Measurements from ENCODE around the gene CDH4.
"Not testable (repeated sequence)": the region's sequence is repeated elsewhere in the genome, so short reads cannot be mapped to it uniquely, and the experiment has no call there.

Gene CDH4

GRCh38 chr20:61965606-61966491, 713.8 kb downstream of the CDH4 start:
- no peak for DNase-seq

DNA sequence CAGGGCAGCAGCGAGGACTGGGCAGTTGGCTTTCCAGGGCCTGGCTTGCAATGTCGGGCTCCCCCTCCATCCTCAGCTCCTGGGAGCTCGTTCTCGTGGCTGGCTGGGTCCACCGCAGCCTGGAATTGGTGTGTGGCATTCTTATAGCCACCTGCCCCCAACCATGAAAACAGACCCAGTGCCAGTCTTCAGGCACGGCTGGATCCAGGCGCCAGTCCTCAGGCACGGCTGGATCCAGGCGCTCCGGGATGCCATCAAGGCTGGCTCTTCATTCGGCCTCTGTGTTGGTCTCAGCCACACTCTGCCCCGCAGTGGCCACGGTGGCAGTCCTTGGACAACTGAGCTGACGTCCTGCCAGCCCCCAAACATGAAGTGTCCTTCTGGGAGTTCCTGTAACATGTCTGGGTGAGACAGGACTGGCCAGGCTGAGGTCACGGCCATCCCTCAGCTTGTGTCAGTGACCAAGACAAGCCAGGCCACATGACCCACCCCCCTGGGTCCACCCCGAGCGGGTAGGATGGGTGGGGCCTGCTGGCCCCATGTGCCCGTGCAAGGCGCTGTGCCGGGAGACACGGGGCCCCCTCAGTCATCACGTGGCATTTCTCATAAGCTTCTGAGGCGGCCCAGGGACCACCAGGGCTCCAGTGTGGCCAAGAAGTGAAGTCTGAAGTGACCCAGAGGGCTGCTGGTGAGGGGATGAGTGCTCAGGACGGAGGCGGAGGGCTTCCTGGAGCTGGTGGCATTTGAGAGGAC, 714.6 kb downstream of the CDH4 start:
- no peak for DNase-seq

GRCh38 chr20:61967300-61967699, 715.2 kb downstream of the CDH4 start:
- DNase-seq = no peak

GRCh38 chr20:61968036-61968810, 716.2 kb downstream of the CDH4 start:
- DNase-seq = no peak

- DNase-seq = no peak
These were observed 716.9 kb downstream of the CDH4 start for GRCh38 chr20:61968932-61969331.

DNA sequence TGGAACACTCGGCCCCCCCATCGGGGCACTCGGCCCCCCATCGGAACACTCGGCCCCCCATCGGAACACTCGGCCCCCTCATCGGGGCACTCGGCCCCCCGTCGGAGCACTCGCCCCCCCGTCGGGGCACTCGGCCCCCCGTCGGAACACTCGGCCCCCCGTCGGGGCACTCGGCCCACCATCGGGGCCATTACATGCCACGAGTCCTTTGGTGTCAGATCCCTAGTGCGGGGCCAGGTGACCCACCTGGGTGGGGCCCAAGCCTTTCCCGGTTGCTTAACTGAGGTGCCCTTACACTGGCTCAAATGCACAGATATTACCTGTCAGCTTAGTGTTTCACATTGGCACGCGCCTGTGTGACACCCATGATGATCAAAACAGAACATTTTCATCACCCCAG, 717.7 kb downstream of the CDH4 start:
- DNase-seq = no peak

DNA sequence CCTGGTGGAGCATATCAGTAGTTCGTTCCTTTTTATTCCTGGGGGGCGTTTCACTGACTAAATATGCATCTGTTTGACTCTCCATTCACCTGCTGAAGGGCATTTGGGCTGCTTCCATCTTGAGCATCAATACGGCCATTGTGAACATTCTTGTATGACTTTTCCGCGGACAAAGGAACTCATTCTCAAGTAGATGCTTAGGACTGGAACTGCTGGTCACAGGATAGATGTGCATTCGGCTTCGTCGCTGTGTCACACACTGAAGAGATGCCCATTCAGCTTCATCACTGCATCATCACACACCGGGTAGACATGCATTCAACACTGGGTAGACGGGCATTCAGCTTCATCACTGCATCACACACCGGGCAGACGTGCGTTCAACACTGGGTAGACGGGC, 718.3 kb downstream of the CDH4 start:
- no peak for DNase-seq

DNA sequence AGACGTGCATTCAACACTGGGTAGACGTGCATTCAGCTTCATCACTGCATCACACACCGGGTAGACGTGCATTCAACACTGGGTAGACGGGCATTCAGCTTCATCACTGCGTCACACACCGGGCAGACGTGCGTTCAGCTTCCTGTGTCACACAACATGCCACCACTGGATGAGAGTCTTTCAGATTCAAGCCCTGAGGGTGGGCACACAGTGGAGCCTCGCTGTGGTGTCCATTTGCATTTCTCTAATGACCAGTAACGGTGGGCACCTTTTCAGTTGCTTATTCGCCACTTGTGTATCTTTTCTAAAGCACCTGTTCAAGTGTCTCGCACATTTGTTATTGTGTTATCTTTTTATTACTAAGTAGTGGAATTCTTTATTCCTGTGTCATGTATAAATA, 719.5 kb downstream of the CDH4 start:
- DNase-seq = not testable (repeated sequence)

DNA sequence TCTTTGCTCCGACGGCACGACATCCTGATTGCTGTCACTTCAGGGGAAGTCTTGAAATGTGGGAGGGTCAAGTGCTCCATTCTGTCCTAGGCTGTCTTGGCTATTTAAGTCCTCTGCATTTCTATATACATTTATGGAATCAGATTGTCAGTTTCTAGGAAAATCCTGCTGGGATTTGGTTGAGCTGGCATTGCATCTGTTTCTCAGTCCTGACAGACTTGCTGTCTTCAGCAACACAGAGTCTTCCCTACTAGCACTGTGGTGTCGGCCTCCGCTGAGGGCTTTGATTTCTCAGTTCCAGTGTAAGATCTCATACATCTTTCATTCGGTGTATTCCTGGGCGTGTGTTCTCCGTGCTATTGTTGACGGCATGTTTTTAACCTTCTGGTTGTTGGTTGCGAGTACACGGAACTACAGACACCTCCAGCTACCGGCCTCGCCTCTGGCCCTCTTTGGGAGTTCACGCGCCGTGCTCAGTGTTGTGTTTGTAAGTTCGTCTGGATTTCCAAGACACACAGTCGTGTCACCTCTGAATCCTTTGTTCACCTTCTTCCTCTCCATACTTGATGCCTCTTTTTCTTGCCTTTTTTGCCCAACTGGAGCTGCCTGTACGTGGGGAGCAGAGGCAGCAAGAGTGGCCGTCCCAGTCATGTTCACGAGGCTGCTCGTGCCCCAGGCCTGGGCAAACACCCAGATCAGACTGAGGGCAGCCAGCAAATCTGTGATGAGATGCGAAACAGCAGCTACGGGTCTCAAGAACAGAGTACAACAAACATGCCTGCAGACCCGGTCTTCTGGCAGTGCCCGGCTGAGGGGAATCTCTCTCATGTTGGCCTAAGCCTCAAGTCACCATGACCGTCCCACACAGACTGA, 720.8 kb downstream of the CDH4 start:
- no peak for DNase-seq

GRCh38 chr20:61973515-61974356, 721.7 kb downstream of the CDH4 start:
- DNase-seq = no peak

DNA sequence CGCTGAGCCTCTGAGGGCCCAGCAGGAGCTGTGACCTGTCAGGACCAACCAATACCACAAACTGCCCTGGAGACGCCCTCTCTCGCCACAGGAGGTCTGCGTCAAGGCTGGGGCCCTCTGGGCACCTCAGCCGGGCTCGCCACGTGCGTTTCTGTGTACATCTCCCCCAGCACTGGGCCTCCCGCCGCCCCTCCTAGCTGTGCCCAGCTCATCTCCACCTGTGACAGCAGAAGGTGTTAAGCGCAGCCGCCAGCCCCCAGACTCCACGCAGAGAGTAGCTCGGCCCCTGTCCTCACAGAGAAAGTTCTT, 722.2 kb downstream of the CDH4 start:
- DNase-seq = no peak

DNA sequence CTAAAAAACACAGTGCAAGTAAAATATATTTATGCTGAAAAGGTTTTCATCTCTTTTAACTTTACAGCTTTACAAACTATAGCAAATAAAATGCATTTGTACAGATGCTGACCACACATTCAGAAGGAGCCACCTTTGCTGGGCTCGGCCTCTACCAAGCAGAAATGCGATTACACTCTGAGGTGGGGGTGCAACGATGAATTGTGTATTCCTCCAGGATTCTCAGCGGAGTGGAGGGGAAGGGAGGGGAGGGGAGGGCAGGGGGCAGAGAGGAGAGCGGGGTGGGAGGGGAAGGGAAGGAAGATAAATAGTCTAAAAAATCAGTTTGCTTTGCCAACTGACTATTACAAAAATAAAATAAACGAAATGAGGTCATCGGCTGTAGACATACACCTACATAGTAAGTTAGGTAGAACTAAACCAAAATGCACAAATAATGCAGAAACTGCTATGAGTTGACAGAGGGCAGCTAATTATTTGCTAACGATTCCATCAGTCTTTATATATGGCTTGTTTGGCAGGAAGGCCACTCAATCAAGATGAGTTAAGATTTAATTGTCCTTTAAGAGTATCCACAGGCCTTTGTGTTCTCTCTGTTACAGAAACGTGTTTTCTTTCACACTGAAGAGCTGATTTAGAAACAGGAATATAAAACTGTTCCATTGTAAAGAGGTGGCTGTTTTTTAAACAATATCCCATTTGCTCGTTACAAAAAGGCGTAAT, 723.5 kb downstream of the CDH4 start:
- DNase-seq = no peak

GRCh38 chr20:61976263-61976643, 724.2 kb downstream of the CDH4 start:
- no peak for DNase-seq

DNA sequence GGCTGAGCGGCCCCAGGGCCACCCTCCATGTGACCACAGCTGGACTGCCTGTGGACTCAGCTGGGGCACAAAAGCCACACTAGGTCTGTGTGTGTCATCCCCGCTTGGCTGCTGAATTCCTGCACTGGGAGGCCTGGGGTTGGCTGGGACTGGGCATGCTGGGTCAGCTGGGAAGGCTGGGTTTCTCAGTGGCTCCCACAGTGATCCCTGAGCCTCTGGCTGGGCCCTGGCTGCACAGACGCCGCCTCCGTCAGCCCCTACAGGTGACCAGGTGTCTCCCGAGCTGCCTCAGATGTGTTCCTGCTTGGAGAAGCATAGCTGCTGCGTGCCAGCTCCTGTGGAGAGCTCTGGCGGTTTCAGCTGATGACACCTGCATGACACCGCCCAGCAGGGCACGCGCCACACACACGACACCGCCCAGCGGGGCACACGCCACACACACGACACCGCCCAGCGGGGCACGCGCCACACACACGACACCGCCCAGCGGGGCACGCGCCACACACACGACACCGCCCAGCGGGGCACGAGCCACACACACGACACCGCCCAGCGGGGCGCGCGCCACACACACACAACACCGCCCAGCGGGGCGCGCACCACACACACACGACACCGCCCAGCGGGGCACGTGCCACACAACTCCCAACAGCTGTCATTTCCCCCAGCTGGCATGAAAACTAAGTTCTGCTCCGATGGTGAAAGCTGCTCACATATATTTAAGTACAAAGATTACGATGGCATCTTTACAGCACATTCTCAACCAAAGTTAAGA, 724.8 kb downstream of the CDH4 start:
- DNase-seq = no peak

GRCh38 chr20:61977419-61977786, 725.3 kb downstream of the CDH4 start:
- DNase-seq = no peak

- no peak for DNase-seq
These were observed 726.4 kb downstream of the CDH4 start for GRCh38 chr20:61978491-61978890.

- DNase-seq = no peak
These were observed 727.0 kb downstream of the CDH4 start for GRCh38 chr20:61979090-61979489.

GRCh38 chr20:61979701-61980635, 727.9 kb downstream of the CDH4 start:
- DNase-seq = no peak
